SK-N-SH (cell line): Measurements from ENCODE around the gene CDK18. TPM values are rescaled to one million over a fixed set of nuclear protein-coding genes. Genes with fewer than 3 reads are reported as not detected.

Experiments
- CTCF ChIA-PET: fragments of 300-600, 350-600 bp; formaldehyde crosslinking; extraction: SDS; loops from one replicate; lab custom pipeline; 2021; lab: Yijun Ruan, JAX
- POLR2A ChIA-PET: fragments of 350-600 bp; sonication (Branson Sonifier 250); formaldehyde crosslinking; extraction: SDS; loops from one replicate; lab custom pipeline; 2020; ENCODE audit warnings: antibody characterized with exemption, inconsistent platforms; lab: Yijun Ruan, JAX
- DNase-seq: peaks from one replicate; pipeline ENCODE4 v3.0.0; 2012
- H2AFZ ChIP-seq: fragments of 200-600 bp; sonication (generic); 2 replicates; pipeline ENCODE4 v1.8.1; 2016; ENCODE audit warnings: antibody characterized with exemption, mild to moderate bottlenecking, low read depth
- H3F3A ChIP-seq: fragments of 200-600 bp; sonication (generic); replicated peaks from 2 replicates; pipeline ENCODE3; 2016; ENCODE audit warnings: antibody characterized with exemption, mild to moderate bottlenecking; ENCODE audit not compliant: insufficient read depth
- H3K27ac ChIP-seq, 2 experiments: fragments of 200-500 bp in 1 of 2; fragments of 200-600 bp in 1 of 2; sonication (Bioruptor generic) in 1 of 2; sonication (generic), shearing (Covaris generic) in 1 of 2; 2 replicates each; pipeline versions ENCODE4 v1.5.1 to v1.6.1; 2014 to 2016; ENCODE audit warnings: low read depth in 2 of 2, inconsistent platforms in 1 of 2, low read length in 1 of 2, mild to moderate bottlenecking in 1 of 2, mixed read lengths in 1 of 2
- H3K27me3 ChIP-seq: fragments of 200-600 bp; sonication (generic), shearing (Covaris generic); 2 replicates; pipeline ENCODE4 v1.6.1; 2016; ENCODE audit warnings: mixed run types; ENCODE audit not compliant: insufficient read depth
- H3K36me3 ChIP-seq, 2 experiments: fragments of 200-500 bp in 1 of 2; fragments of 200-600 bp in 1 of 2; sonication (Bioruptor generic) in 1 of 2; sonication (generic) in 1 of 2; replicated peaks in 1 of 2; 2 replicates each; pipeline versions ENCODE3 to v1.5.1; 2014 to 2016; ENCODE audit warnings: low read length in 1 of 2, mild to moderate bottlenecking in 1 of 2; ENCODE audit not compliant: insufficient read depth in 2 of 2, control insufficient read depth in 1 of 2
- H3K4me1 ChIP-seq, 2 experiments: fragments of 200-500 bp in 1 of 2; fragments of 200-600 bp in 1 of 2; sonication (Bioruptor generic) in 1 of 2; sonication (generic), shearing (Covaris generic) in 1 of 2; 2 replicates each; pipeline versions ENCODE4 v1.5.1 to v1.6.1; 2014 to 2016; ENCODE audit warnings: low read depth in 1 of 2, low read length in 1 of 2, mixed run types in 1 of 2; ENCODE audit not compliant: insufficient read depth in 2 of 2, control insufficient read depth in 1 of 2
- H3K4me2 ChIP-seq: fragments of 200-600 bp; sonication (generic), shearing (Covaris generic); 2 replicates; pipeline ENCODE4 v1.6.1; 2017; ENCODE audit warnings: mixed run types
- H3K4me3 ChIP-seq, 2 experiments: fragments of 200-500 bp in 1 of 2; fragments of 200-600 bp in 1 of 2; sonication (Bioruptor generic) in 1 of 2; sonication (generic), shearing (Covaris generic) in 1 of 2; 2 replicates each; pipeline versions ENCODE4 v1.5.1 to v1.8.1; 2014 to 2016; ENCODE audit warnings: low read depth in 2 of 2, inconsistent platforms in 1 of 2, low read length in 1 of 2, mild to moderate bottlenecking in 1 of 2, mixed read lengths in 1 of 2, moderate library complexity in 1 of 2
- H3K79me2 ChIP-seq: fragments of 200-600 bp; sonication (generic); 2 replicates; pipeline ENCODE4 v1.8.1; 2017; ENCODE audit warnings: mild to moderate bottlenecking; ENCODE audit not compliant: insufficient read depth
- H3K9ac ChIP-seq: fragments of 200-600 bp; sonication (generic); 2 replicates; pipeline ENCODE4 v1.6.1; 2017; ENCODE audit warnings: mixed run types
- H3K9me2 ChIP-seq: fragments of 200-600 bp; sonication (generic); 2 replicates; pipeline ENCODE4 v1.6.1; 2017; ENCODE audit warnings: mixed run types
- H3K9me3 ChIP-seq: fragments of 200-600 bp; sonication (generic); 2 replicates; pipeline ENCODE4 v1.6.1; 2017; ENCODE audit warnings: mixed run types, mild to moderate bottlenecking, moderate library complexity
- H4K20me1 ChIP-seq: fragments of 200-600 bp; sonication (generic); 2 replicates; pipeline ENCODE4 v1.6.1; 2017; ENCODE audit warnings: mild to moderate bottlenecking, mixed run types; ENCODE audit not compliant: insufficient read depth
- CHD2 ChIP-seq: fragments of 150-350 bp; IDR thresholded peaks from 2 replicates; pipeline ENCODE4 v1.6.1; 2018; ENCODE audit warnings: low read length; ENCODE audit not compliant: partially characterized antibody
- EP300 ChIP-seq, 2 experiments: IDR thresholded peaks; 2 replicates each; pipeline versions ENCODE4 v1.4.0 to v1.6.1; 2012; ENCODE audit warnings: borderline replicate concordance in 1 of 2, low read depth in 1 of 2, low read length in 1 of 2
- GABPA ChIP-seq: IDR thresholded peaks from 2 replicates; pipeline ENCODE4 v1.4.0; 2012; ENCODE audit warnings: low read depth, mild to moderate bottlenecking
- MXI1 ChIP-seq: IDR thresholded peaks from 2 replicates; pipeline ENCODE4 v1.6.1; 2012; ENCODE audit warnings: mild to moderate bottlenecking, low read depth, low read length, improper control_type of control experiment
- NFIC ChIP-seq: IDR thresholded peaks from 2 replicates; pipeline ENCODE4 v1.4.0; 2012; ENCODE audit warnings: borderline replicate concordance
- REST ChIP-seq: IDR thresholded peaks from 2 replicates; pipeline ENCODE4 v1.6.1; 2012; ENCODE audit warnings: mild to moderate bottlenecking, low read depth, low read length, moderate library complexity
- SIN3A ChIP-seq: IDR thresholded peaks from 2 replicates; pipeline ENCODE4 v1.6.1; 2012; ENCODE audit warnings: low read depth, mild to moderate bottlenecking, low read length, moderate library complexity, borderline replicate concordance
- SMC3 ChIP-seq: IDR thresholded peaks from 2 replicates; pipeline ENCODE4 v1.6.1; 2012; ENCODE audit warnings: low read depth, low read length, improper control_type of control experiment
- TAF1 ChIP-seq: IDR thresholded peaks from 2 replicates; pipeline ENCODE4 v1.6.1; 2012; ENCODE audit warnings: low read depth, mild to moderate bottlenecking, low read length, moderate library complexity, borderline replicate concordance
- TCF12 ChIP-seq: IDR thresholded peaks from 2 replicates; pipeline ENCODE4 v1.4.0; 2012
- TEAD4 ChIP-seq: IDR thresholded peaks from 2 replicates; pipeline ENCODE4 v1.4.0; 2012; ENCODE audit warnings: mild to moderate bottlenecking, borderline replicate concordance; ENCODE audit not compliant: insufficient read depth
- USF1 ChIP-seq: IDR thresholded peaks from 2 replicates; pipeline ENCODE4 v1.4.0; 2012; ENCODE audit warnings: low read depth, borderline replicate concordance
- YY1 ChIP-seq: IDR thresholded peaks from 2 replicates; pipeline ENCODE4 v1.4.0; 2012; ENCODE audit warnings: low read depth, mild to moderate bottlenecking
- WGBS: methylation state at CpG from one replicate; pipeline ENCODE4 v1.1.6; 2017; ENCODE audit warnings: low lambda C conversion rate; 5-methylcytosine and 5-hydroxymethylcytosine counted together
- polyA plus RNA-seq, 3 experiments: library from polyadenylated mRNA; depleted of rRNA; stranded (reverse); fragments of >200 nt; gene quantifications; 2 replicates each; pipeline ENCODE4 v1.2.3, GENCODE V29; 2012

The CDK18 gene
- polyA plus RNA-seq, 1 of the 3 experiments (the other 2 are of a cell fraction), result 2.5 TPM

GRCh38 chr1:205532026-205532898 is 27.8 kb downstream of the CDK18 start:
- Histone ChIP-seq H3K4me3 (no peak overlapping the region), H4K20me1 (no peaks in the 10 kb centered on the region), H2AFZ (no peak overlapping the region), H3K27me3 (no peaks in the 10 kb centered on the region), H3K36me3 (no peaks in the 10 kb centered on the region), H3K4me2 (no peak overlapping the region), H3K9me3 (no peaks in the 10 kb centered on the region), H3K27ac (no peak overlapping the region), H3K9ac (no peak overlapping the region), H3K79me2 (no peaks in the 10 kb centered on the region), H3F3A (peaks cover under 1% of the 10 kb centered on the region), H3K4me1 (peaks cover 0 to 23% of the 10 kb centered on the region in 2 experiments; a peak in 1 of 4 replicates), H3K9me2 (no peaks in the 10 kb centered on the region)
- POLR2A ChIA-PET, result no interaction called here
- no peak for DNase-seq
- TF ChIP-seq USF1, result no peak
- no peak for TF ChIP-seq GABPA
- no peak for TF ChIP-seq MXI1
- TF ChIP-seq EP300 (IDR thresholded peaks at IDR 0.05; ENCODE audit: borderline replicate concordance in 1 of 2, low read depth in 1 of 2, low read length in 1 of 2), result no peak
- TF ChIP-seq NFIC, result no peak
- no peak for TF ChIP-seq SIN3A
- TF ChIP-seq TEAD4, result no peak
- no peak for TF ChIP-seq TAF1
- no peak for TF ChIP-seq REST
- no peak for TF ChIP-seq TCF12
- no peak for TF ChIP-seq CHD2
- TF ChIP-seq YY1, result no peak
- TF ChIP-seq SMC3, result no peak
- 80% methylated on average over 20 of the region's 22 CpGs for WGBS
- CTCF ChIA-PET, result interaction anchor here (0.9 to 24.3 kb wide), 7 partner anchors 10 to 125 kb away, joined by 3 to 1333 read pairs (median 17); partner anchors contain the start of gene CDK18
